ENCODE measurements around the gene FERD3L.
A peak's percentile ranks its signal among the peaks of the same experiment; 100 is the strongest.

GRCh38 chr7:19144661-19145433 is at the start of gene FERD3L:
- TF ChIP-seq EZH2 (IDR thresholded peaks at IDR 0.05; ENCODE audit: borderline replicate concordance, low read depth, low read length, severe bottlenecking) (peak; percentile 69), POLR2A (IDR thresholded peaks at IDR 0.05; ENCODE audit: low read depth, low read length) (no peak), MYC (IDR thresholded peaks at IDR 0.05; ENCODE audit: low read depth, low read length) (no peak), POLR2AphosphoS5 (IDR thresholded peaks at IDR 0.05; ENCODE audit: insufficient read depth, low read depth, low read length) (no peak), FOS (IDR thresholded peaks at IDR 0.05; ENCODE audit: borderline replicate concordance, insufficient read depth, low read length) (no peak), JUN (IDR thresholded peaks at IDR 0.05; ENCODE audit: borderline replicate concordance, insufficient read depth, insufficient read length, low read depth) (no peak)
- TF ChIP-seq, protein P1, sequence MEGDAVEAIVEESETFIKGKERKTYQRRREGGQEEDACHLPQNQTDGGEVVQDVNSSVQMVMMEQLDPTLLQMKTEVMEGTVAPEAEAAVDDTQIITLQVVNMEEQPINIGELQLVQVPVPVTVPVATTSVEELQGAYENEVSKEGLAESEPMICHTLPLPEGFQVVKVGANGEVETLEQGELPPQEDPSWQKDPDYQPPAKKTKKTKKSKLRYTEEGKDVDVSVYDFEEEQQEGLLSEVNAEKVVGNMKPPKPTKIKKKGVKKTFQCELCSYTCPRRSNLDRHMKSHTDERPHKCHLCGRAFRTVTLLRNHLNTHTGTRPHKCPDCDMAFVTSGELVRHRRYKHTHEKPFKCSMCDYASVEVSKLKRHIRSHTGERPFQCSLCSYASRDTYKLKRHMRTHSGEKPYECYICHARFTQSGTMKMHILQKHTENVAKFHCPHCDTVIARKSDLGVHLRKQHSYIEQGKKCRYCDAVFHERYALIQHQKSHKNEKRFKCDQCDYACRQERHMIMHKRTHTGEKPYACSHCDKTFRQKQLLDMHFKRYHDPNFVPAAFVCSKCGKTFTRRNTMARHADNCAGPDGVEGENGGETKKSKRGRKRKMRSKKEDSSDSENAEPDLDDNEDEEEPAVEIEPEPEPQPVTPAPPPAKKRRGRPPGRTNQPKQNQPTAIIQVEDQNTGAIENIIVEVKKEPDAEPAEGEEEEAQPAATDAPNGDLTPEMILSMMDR (IDR thresholded peaks at IDR 0.05; ENCODE audit: extremely low read depth in 1 of 2, insufficient read depth in 1 of 2, low read depth in 1 of 2, low read length in 2 of 2), result no peak
- TF ChIP-seq, protein P2, sequence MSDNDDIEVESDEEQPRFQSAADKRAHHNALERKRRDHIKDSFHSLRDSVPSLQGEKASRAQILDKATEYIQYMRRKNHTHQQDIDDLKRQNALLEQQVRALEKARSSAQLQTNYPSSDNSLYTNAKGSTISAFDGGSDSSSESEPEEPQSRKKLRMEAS (IDR thresholded peaks at IDR 0.05; ENCODE audit: insufficient read depth, insufficient read length), result no peak

Measured in endothelial cell of umbilical vein (primary cell).